ENCODE results near the gene CARD9. TPM values are rescaled to one million over a fixed set of nuclear protein-coding genes. Genes with fewer than 3 reads are reported as not detected.
"Not testable (repeated sequence)": the region's sequence is repeated elsewhere in the genome, so short reads cannot be mapped to it uniquely, and the experiment has no call there.

The CARD9 gene
- polyA plus RNA-seq, 1 of the 3 experiments (the other 2 are of a cell fraction): 1.1 TPM

DNA sequence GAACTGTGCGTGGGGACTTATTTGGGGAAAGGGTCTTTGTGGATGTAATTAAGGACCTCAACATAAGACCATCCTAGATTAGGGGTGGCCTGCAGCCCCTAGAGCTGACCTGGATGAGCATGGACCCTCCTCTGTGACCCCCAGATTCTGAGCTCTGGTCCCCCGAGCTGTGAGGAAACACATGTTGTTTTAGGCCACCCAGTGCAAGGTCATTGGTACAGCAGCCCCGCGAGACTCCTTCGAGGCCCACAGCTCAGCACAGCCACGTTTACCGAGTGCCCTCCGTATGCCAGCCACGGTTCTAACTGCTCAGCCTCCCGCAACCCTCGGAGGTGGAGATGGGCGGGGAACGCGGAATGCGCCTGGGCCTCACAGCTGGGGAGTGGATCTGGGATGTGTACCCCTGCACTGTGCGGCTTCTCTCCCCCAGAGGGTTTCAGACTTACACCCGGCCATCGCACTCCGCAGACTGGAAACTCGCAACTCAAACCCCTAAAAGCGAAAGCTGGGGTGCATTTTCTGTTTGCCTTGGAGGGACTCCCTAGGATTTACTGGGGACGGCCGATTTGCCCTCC lies 50.6 kb downstream of the CARD9 start (continued):
- TF ChIP-seq, protein P1, sequence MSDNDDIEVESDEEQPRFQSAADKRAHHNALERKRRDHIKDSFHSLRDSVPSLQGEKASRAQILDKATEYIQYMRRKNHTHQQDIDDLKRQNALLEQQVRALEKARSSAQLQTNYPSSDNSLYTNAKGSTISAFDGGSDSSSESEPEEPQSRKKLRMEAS (IDR thresholded peaks at IDR 0.05; ENCODE audit: low read depth): no peak
- TF ChIP-seq, protein P2, sequence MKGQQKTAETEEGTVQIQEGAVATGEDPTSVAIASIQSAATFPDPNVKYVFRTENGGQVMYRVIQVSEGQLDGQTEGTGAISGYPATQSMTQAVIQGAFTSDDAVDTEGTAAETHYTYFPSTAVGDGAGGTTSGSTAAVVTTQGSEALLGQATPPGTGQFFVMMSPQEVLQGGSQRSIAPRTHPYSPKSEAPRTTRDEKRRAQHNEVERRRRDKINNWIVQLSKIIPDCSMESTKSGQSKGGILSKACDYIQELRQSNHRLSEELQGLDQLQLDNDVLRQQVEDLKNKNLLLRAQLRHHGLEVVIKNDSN (IDR thresholded peaks at IDR 0.05; ENCODE audit: borderline replicate concordance, low read depth): no peak
- TF ChIP-seq, protein P3, sequence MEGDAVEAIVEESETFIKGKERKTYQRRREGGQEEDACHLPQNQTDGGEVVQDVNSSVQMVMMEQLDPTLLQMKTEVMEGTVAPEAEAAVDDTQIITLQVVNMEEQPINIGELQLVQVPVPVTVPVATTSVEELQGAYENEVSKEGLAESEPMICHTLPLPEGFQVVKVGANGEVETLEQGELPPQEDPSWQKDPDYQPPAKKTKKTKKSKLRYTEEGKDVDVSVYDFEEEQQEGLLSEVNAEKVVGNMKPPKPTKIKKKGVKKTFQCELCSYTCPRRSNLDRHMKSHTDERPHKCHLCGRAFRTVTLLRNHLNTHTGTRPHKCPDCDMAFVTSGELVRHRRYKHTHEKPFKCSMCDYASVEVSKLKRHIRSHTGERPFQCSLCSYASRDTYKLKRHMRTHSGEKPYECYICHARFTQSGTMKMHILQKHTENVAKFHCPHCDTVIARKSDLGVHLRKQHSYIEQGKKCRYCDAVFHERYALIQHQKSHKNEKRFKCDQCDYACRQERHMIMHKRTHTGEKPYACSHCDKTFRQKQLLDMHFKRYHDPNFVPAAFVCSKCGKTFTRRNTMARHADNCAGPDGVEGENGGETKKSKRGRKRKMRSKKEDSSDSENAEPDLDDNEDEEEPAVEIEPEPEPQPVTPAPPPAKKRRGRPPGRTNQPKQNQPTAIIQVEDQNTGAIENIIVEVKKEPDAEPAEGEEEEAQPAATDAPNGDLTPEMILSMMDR (IDR thresholded peaks at IDR 0.05): no peak
- TF ChIP-seq EP300 (IDR thresholded peaks at IDR 0.05; ENCODE audit: borderline replicate concordance in 1 of 2, low read depth in 1 of 2, low read length in 1 of 2): no peak

DNA sequence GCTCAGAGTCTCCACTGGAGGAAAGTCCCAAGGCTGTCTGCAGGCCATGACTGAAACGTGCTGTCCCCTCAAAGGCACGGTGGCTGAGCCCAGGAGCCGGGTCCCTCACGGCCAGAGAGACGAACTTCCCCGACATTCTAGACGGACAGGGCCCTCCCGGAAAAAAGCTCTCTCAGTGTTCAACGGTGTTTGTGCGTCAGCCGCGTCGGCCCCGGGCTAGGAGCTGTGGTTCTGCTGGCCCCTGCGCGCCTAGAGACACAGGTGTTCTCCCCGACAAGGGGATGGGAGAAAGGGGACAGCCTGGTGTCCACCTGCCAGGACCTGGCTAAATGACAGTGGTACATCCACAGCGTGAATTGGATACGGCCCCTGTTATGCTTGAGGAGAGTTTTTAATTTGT lies 51.9 kb downstream of the CARD9 start:
- H3K36me3 ChIP-seq (replicated peaks in 1 of 2; ENCODE audit: control insufficient read depth in 1 of 2, insufficient read depth in 2 of 2, low read length in 1 of 2): no peaks in the 10 kb centered on the region
- no peaks in the 10 kb centered on the region for H3F3A ChIP-seq (replicated peaks; ENCODE audit: insufficient read depth)
- no peaks in the 10 kb centered on the region for H4K20me1 ChIP-seq (ENCODE audit: insufficient read depth)
- no peak overlapping the region for H3K4me3 ChIP-seq (ENCODE audit: low read depth in 2 of 2, low read length in 1 of 2)
- TF ChIP-seq CHD2 (IDR thresholded peaks at IDR 0.05; ENCODE audit: low read length, partially characterized antibody) (no peak), FOXJ3 (CRISPR knock-in tag; IDR thresholded peaks at IDR 0.05) (no peak)
- no peak overlapping the region for H3K27ac ChIP-seq (ENCODE audit: low read depth in 2 of 2, low read length in 1 of 2)
- H3K27me3 ChIP-seq (ENCODE audit: insufficient read depth): no peaks in the 10 kb centered on the region
- WGBS (ENCODE audit: low lambda C conversion rate): 83% methylated on average over 17 of the region's 19 CpGs
- H3K4me1 ChIP-seq (ENCODE audit: control insufficient read depth in 1 of 2, insufficient read depth in 2 of 2, low read depth in 1 of 2, low read length in 1 of 2): peaks cover 10 to 29% of the 10 kb centered on the region in 2 experiments
- H3K4me2 ChIP-seq: no peak overlapping the region
- H3K79me2 ChIP-seq (ENCODE audit: insufficient read depth): no peaks in the 10 kb centered on the region
- DNase-seq: no peak
- ChIA-PET POLR2A (no interaction called here), CTCF (interaction anchor here (0.6 to 7.0 kb wide), 3 partner anchors 8 to 482 kb away, joined by 3 to 91 read pairs (median 3); no protein-coding TSS in a partner anchor)
- H3K9me3 ChIP-seq: no peaks in the 10 kb centered on the region
- H2AFZ ChIP-seq (ENCODE audit: low read depth): no peak overlapping the region
- H3K9ac ChIP-seq: no peak overlapping the region
- no peaks in the 10 kb centered on the region for H3K9me2 ChIP-seq

DNA sequence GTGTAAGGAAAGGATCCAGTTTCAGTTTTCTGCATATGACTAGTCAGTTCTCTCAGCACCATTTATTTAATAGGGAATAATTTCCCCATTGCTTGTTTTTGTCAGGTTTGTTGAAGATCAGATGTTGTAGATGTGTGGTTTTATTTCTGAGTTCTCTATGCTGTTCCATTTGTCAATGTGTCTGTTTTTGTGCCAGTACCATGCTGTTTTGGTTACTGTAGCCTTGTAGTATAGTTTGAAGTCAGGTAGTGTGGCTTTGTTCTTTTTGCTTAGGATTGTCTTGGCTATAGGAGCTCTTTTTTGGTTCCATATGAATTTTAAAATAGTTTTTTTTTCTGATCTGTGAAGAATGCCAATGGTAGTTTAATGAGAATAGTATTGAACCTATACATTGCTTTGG lies 52.5 kb downstream of the CARD9 start:
- POLR2A ChIA-PET; H4K20me1 ChIP-seq (ENCODE audit: insufficient read depth); H3K4me2 ChIP-seq; H3K9me3 ChIP-seq; H3K36me3 ChIP-seq (replicated peaks in 1 of 2; ENCODE audit: control insufficient read depth in 1 of 2, insufficient read depth in 2 of 2, low read length in 1 of 2); H3K9ac ChIP-seq; H3K27ac ChIP-seq (ENCODE audit: low read depth in 2 of 2, low read length in 1 of 2); DNase-seq; H3K9me2 ChIP-seq; H3F3A ChIP-seq (replicated peaks; ENCODE audit: insufficient read depth); H3K4me3 ChIP-seq (ENCODE audit: low read depth in 2 of 2, low read length in 1 of 2); H3K27me3 ChIP-seq (ENCODE audit: insufficient read depth); H2AFZ ChIP-seq (ENCODE audit: low read depth); H3K79me2 ChIP-seq (ENCODE audit: insufficient read depth): not testable (repeated sequence)
- CTCF ChIA-PET: interaction anchor here (7.0 kb wide), 1 partner anchor 8 kb away, joined by 91 read pairs; no protein-coding TSS in a partner anchor
- H3K4me1 ChIP-seq (ENCODE audit: control insufficient read depth in 1 of 2, insufficient read depth in 2 of 2, low read depth in 1 of 2, low read length in 1 of 2): peaks cover 4 to 23% of the 10 kb centered on the region in 2 experiments; a peak in 2 of 4 replicates

DNA sequence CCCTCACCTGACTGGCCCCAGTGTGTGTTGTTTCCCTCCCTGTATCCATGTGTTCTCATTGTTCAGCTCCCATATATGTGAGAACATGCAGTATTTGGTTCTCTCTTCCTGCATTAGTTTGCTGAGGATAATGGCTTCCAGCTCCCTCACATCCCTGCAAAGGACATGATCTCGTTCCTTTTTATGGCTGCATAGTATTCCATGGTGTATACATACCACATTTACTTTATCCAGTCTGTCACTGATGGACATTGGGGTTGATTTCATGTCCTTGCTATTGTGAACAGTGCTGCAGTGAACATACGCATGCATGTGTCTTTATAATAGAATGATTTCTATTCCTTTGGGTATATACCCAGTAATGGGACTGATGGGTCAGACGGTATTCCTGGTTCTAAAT lies 53.5 kb downstream of the CARD9 start:
- H3K9me3 ChIP-seq; H3K9ac ChIP-seq; H2AFZ ChIP-seq (ENCODE audit: low read depth); POLR2A ChIA-PET; H3K9me2 ChIP-seq; H3F3A ChIP-seq (replicated peaks; ENCODE audit: insufficient read depth); H4K20me1 ChIP-seq (ENCODE audit: insufficient read depth); H3K4me2 ChIP-seq; H3K36me3 ChIP-seq (replicated peaks in 1 of 2; ENCODE audit: control insufficient read depth in 1 of 2, insufficient read depth in 2 of 2, low read length in 1 of 2); H3K79me2 ChIP-seq (ENCODE audit: insufficient read depth); H3K27ac ChIP-seq (ENCODE audit: low read depth in 2 of 2, low read length in 1 of 2); H3K4me3 ChIP-seq (ENCODE audit: low read depth in 2 of 2, low read length in 1 of 2); DNase-seq; H3K27me3 ChIP-seq (ENCODE audit: insufficient read depth): not testable (repeated sequence)
- H3K4me1 ChIP-seq (ENCODE audit: control insufficient read depth in 1 of 2, insufficient read depth in 2 of 2, low read depth in 1 of 2, low read length in 1 of 2): peaks cover 0 to 13% of the 10 kb centered on the region in 2 experiments; a peak in 1 of 4 replicates
- WGBS (ENCODE audit: low lambda C conversion rate): 62% methylated on average over 3 of the region's 3 CpGs
- CTCF ChIA-PET: interaction anchor here (1.0 to 7.0 kb wide), 5 partner anchors 7 to 52 kb away, joined by 3 to 91 read pairs (median 7); no protein-coding TSS in a partner anchor

DNA sequence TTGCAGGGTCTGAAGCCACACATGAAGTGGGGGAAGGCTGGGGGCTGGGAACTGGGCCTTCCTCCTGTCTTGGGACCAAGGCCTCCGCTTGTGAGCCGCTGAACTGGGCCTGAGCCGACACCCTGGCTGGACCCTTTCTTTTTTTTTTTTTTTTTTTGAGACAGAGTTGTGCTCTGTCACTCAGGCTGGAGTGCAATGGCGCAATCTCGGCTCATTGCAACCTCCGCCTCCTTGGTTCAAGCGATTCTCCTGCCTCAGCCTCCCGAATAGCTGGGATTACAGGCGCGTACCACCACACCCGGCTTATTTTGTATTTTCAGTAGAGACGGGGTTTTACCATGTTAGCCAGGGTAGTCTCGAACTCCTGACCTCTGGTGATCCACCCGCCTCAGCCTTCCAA lies 54.2 kb downstream of the CARD9 start:
- H3K4me2 ChIP-seq; H3K9me3 ChIP-seq; H3K79me2 ChIP-seq (ENCODE audit: insufficient read depth); POLR2A ChIA-PET; H3K27ac ChIP-seq (ENCODE audit: low read depth in 2 of 2, low read length in 1 of 2); H3F3A ChIP-seq (replicated peaks; ENCODE audit: insufficient read depth); H3K4me3 ChIP-seq (ENCODE audit: low read depth in 2 of 2, low read length in 1 of 2); H3K9me2 ChIP-seq; DNase-seq; H3K36me3 ChIP-seq (replicated peaks in 1 of 2; ENCODE audit: control insufficient read depth in 1 of 2, insufficient read depth in 2 of 2, low read length in 1 of 2); H3K9ac ChIP-seq; H4K20me1 ChIP-seq (ENCODE audit: insufficient read depth); H3K4me1 ChIP-seq (ENCODE audit: control insufficient read depth in 1 of 2, insufficient read depth in 2 of 2, low read depth in 1 of 2, low read length in 1 of 2); H3K27me3 ChIP-seq (ENCODE audit: insufficient read depth); H2AFZ ChIP-seq (ENCODE audit: low read depth): not testable (repeated sequence)
- CTCF ChIA-PET: interaction anchor here (1.0 to 1.6 kb wide), 4 partner anchors 20 to 53 kb away, joined by 3 to 9 read pairs (median 5); no protein-coding TSS in a partner anchor
- WGBS (ENCODE audit: low lambda C conversion rate): 93% methylated on average over 14 of the region's 14 CpGs

Measured in SK-N-SH (cell line).